Osteoblast (primary cell): Measurements from ENCODE around the gene WDR70. TPM values are rescaled to one million over a fixed set of nuclear protein-coding genes. Genes with fewer than 3 reads are reported as not detected.
"Not testable (repeated sequence)": the region's sequence is repeated elsewhere in the genome, so short reads cannot be mapped to it uniquely, and the experiment has no call there.

Experiments
- DNase-seq: peaks from one replicate; pipeline ENCODE4 v3.0.0; 2011; ENCODE audit warnings: low spot score, mixed read lengths; ENCODE audit not compliant: insufficient read length; ENCODE audit errors: missing footprints
- H2AFZ ChIP-seq: 2 replicates; pipeline ENCODE4 v1.6.0; 2011; ENCODE audit warnings: mild to moderate bottlenecking, low read length
- H3K27ac ChIP-seq: 2 replicates; pipeline ENCODE4 v1.5.1; 2011; ENCODE audit warnings: mild to moderate bottlenecking, low read depth, low read length, moderate library complexity
- H3K27me3 ChIP-seq: 2 replicates; pipeline ENCODE4 v1.6.0; 2012; ENCODE audit warnings: mild to moderate bottlenecking, control low read depth, inconsistent platforms, low read length, moderate library complexity; ENCODE audit not compliant: insufficient read depth
- H3K36me3 ChIP-seq: 2 replicates; pipeline ENCODE4 v1.5.1; 2011; ENCODE audit warnings: mild to moderate bottlenecking, low read length, control low read depth, moderate library complexity; ENCODE audit not compliant: insufficient read depth
- H3K4me1 ChIP-seq: 2 replicates; pipeline ENCODE4 v1.5.1; 2011; ENCODE audit warnings: mild to moderate bottlenecking, low read length, control low read depth, moderate library complexity; ENCODE audit not compliant: insufficient read depth
- H3K4me2 ChIP-seq: 2 replicates; pipeline ENCODE4 v1.6.0; 2011; ENCODE audit warnings: mild to moderate bottlenecking, low read length; ENCODE audit not compliant: insufficient read depth
- H3K4me3 ChIP-seq: fragments of 200-600 bp; sonication (generic); 3 replicates; pipeline ENCODE4 v1.5.1; 2012; ENCODE audit warnings: mild to moderate bottlenecking, low read length, inconsistent platforms; ENCODE audit not compliant: insufficient read depth
- H3K79me2 ChIP-seq: 2 replicates; pipeline ENCODE4 v1.6.0; 2012; ENCODE audit warnings: mild to moderate bottlenecking, low read length, control low read depth, inconsistent platforms; ENCODE audit not compliant: insufficient read depth
- H3K9me3 ChIP-seq: 2 replicates; pipeline ENCODE4 v1.5.1; 2011; ENCODE audit warnings: low read depth, low read length, control low read depth
- H4K20me1 ChIP-seq: 2 replicates; pipeline ENCODE4 v1.6.0; 2012; ENCODE audit warnings: mild to moderate bottlenecking, low read length, control low read depth; ENCODE audit not compliant: insufficient read depth
- total RNA-seq: library from RNA; depleted of rRNA; stranded (reverse); fragments of >200 nt; gene quantifications from 2 replicates; pipeline ENCODE4 v1.2.3, GENCODE V29; 2012
- TF ChIP-seq, protein P1 (sequence below): IDR thresholded peaks from 2 replicates; pipeline ENCODE4 v1.5.1; 2011; ENCODE audit warnings: mild to moderate bottlenecking, low read depth, low read length, moderate library complexity; ENCODE audit errors: extremely low read depth

Gene WDR70
- total RNA-seq, 1 donor, result 32.2 TPM

DNA sequence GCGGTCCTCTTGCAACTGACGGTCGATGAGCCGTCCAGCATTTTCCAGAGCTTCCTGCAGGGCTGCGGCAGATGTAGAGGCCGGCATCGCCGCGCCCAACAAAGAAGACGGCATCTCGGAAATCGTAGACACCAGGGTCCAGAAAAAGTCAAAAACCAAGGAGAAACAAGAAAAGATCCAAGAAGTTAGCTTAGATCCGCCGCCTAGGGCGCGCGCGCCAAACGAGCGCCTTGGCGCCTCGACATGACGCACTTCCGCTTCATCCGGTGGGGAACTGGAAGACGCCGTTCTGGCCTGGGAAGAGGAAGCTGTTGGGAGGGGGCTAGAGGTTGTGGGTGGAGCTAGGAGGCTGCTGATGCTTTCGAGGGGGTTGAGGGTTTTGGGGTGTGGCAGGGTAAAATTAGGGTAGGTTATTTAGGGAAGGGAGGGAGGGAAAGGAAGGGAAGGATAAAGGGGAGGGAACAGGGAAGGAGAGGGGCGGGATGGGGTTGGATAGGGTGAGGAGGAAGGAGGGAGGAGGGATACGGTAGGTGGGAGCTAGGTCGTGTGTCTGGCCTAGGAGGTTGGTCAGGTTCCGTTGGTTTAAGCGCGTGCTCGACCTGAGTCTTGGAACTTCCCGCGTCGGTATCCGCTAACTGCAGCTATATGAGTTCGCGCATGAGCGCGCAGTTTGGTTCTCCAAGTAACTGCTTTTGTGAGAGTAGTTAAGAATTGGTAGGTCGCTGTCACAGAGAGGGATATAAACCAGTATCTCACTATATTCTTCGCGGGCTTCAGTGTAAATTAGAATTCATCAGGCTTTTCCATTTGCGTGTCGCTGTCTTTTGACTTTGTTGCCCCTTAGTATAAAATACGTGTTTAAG, 8.0 kb upstream of the WDR70 start, which contains the start of gene NUP155:
Gene NUP155, minus strand, starts transcription at position 243 of the 863 bp plus-strand sequence. Its CDS starts 129 bp downstream, at position 114.
- Histone ChIP-seq H3K36me3 (no peaks in the 10 kb centered on the region), H3K9me3 (no peaks in the 10 kb centered on the region), H3K27me3 (no peaks in the 10 kb centered on the region), H3K4me2 (peak within 1 kb of the TSS; percentile 98), H2AFZ (peak within 1 kb of the TSS; percentile 98), H3K4me3 (peak within 1 kb of the TSS; percentile 94), H3K4me1 (peaks cover 14% of the 10 kb centered on the region), H3K27ac (peak within 1 kb of the TSS; percentile 80), H3K79me2 (peaks cover 46% of the 10 kb centered on the region), H4K20me1 (peaks cover 6% of the 10 kb centered on the region)
- DNase-seq, result peak; percentile 94
- TF ChIP-seq, protein P1, sequence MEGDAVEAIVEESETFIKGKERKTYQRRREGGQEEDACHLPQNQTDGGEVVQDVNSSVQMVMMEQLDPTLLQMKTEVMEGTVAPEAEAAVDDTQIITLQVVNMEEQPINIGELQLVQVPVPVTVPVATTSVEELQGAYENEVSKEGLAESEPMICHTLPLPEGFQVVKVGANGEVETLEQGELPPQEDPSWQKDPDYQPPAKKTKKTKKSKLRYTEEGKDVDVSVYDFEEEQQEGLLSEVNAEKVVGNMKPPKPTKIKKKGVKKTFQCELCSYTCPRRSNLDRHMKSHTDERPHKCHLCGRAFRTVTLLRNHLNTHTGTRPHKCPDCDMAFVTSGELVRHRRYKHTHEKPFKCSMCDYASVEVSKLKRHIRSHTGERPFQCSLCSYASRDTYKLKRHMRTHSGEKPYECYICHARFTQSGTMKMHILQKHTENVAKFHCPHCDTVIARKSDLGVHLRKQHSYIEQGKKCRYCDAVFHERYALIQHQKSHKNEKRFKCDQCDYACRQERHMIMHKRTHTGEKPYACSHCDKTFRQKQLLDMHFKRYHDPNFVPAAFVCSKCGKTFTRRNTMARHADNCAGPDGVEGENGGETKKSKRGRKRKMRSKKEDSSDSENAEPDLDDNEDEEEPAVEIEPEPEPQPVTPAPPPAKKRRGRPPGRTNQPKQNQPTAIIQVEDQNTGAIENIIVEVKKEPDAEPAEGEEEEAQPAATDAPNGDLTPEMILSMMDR, result no peak

DNA sequence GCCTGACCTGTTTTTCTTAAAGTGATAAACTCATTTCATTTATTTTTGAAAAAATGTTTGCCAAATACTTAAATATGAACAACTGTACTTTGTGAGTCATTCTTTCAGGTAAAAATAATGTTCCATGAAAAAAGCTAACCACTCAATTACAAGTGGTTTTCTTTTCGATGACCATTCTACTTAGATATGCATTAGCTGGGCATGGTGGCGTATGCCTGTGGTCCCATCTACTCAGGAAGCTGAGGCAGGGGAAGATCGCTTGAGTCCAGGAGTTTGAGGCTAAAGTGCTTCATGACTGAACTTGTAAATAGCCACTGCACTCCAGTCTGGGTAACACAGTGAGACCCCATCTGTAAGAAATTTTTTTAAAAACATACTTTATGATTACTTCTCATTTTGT, 4.0 kb upstream of the WDR70 start:
- H2AFZ ChIP-seq, result peak overlapping the region; percentile 41
- H3K36me3 ChIP-seq, result no peaks in the 10 kb centered on the region
- no peak overlapping the region for H3K4me2 ChIP-seq
- TF ChIP-seq, protein P1, result no peak
- peaks cover 16% of the 10 kb centered on the region for H3K79me2 ChIP-seq
- DNase-seq, result peak; percentile 49
- peaks cover 3% of the 10 kb centered on the region for H3K4me1 ChIP-seq
- no peak overlapping the region for H3K27ac ChIP-seq
- no peaks in the 10 kb centered on the region for H4K20me1 ChIP-seq
- no peaks in the 10 kb centered on the region for H3K9me3 ChIP-seq
- no peak overlapping the region for H3K4me3 ChIP-seq
- H3K27me3 ChIP-seq, result no peaks in the 10 kb centered on the region

DNA sequence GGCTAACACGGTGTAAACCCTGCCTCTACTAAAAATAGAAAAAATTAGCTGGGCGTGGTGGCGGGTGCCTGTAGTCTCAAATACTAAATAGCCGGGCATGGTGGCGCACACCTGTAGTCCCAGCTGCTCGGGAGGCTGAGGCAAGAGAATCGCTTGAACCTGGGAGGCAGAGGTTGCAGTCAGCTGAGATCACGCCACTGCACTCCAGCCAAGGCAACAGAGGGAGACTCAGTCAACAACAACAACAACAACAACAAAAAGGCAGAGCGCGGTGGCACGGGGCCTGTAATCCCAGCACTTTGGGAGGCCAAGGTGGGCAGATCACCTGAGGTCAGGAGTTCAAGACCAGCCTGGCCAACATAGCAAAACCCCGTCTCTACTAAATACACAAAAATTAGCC, 1.1 kb upstream of the WDR70 start:
- not testable (repeated sequence) for H2AFZ ChIP-seq, H3K9me3 ChIP-seq, H3K27ac ChIP-seq

DNA sequence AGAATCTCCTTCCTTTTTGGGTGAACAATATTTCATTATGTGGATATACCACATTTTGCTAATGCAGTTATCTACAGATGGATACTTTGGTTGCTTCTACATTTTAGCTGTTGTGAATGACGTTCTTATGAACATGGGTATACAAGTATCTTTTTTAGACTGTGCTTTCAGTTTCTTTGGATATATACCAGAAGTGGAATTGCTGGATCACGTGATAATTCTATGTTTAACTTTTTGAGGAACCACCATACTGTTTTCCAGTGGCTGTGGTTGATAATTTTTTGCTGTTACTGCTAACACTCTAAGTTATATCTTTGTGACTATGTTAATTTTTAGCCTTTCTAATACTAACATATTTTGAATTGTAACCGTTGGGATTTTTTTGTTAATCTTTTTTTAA, 12.5 kb downstream of the WDR70 start:
- H3K27ac ChIP-seq, result no peak overlapping the region
- no peaks in the 10 kb centered on the region for H3K4me1 ChIP-seq
- no peak for DNase-seq
- no peaks in the 10 kb centered on the region for H4K20me1 ChIP-seq
- TF ChIP-seq, protein P1, result no peak
- H3K79me2 ChIP-seq, result peaks cover 2% of the 10 kb centered on the region
- H3K4me3 ChIP-seq, result no peak overlapping the region
- no peak overlapping the region for H2AFZ ChIP-seq
- no peak overlapping the region for H3K4me2 ChIP-seq
- peaks cover 18% of the 10 kb centered on the region for H3K36me3 ChIP-seq
- H3K27me3 ChIP-seq, result no peaks in the 10 kb centered on the region
- H3K9me3 ChIP-seq, result no peaks in the 10 kb centered on the region

More for the DNA sequence above, 1.1 kb upstream of the WDR70 start:
- not testable (repeated sequence) for H3K4me2 ChIP-seq, H3K4me3 ChIP-seq, H3K36me3 ChIP-seq, H3K79me2 ChIP-seq, H3K4me1 ChIP-seq, H3K27me3 ChIP-seq, H4K20me1 ChIP-seq, DNase-seq
